ENCODE measurements around the gene DCDC2B. TPM values are rescaled to one million over a fixed set of nuclear protein-coding genes. Genes with fewer than 3 reads are reported as not detected.
"Not testable (repeated sequence)": the region's sequence is repeated elsewhere in the genome, so short reads cannot be mapped to it uniquely, and the experiment has no call there.

The DCDC2B gene
- 0.24 TPM for polyA plus RNA-seq (2013, experiment 1 of 2; ENCODE audit: insufficient read length)
- polyA plus RNA-seq (2013, experiment 2 of 2; ENCODE audit: insufficient read length): 0.22 TPM

DNA sequence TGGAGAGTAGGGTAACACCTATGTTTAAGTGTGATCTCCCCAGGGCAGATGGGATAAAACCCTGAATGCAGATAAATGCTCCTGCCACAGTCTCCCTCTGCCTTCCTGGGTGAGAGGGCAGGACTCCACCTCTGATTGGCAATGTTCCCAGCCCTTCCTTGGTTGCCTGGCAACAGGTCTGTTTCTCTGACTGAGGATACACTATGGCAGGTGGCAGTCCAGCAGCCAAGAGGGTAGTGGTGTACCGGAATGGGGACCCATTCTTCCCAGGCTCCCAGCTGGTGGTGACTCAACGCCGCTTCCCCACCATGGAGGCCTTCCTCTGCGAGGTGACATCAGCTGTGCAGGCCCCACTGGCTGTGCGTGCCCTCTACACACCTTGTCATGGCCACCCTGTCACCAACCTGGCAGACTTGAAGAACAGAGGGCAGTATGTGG, at the start of gene DCDC2B:
DCDC2B (plus strand) TSS at position 199 of the 438 bp plus-strand sequence; CDS start at position 204, 5 bp downstream.
- DNase-seq: peak; percentile 28

DNA sequence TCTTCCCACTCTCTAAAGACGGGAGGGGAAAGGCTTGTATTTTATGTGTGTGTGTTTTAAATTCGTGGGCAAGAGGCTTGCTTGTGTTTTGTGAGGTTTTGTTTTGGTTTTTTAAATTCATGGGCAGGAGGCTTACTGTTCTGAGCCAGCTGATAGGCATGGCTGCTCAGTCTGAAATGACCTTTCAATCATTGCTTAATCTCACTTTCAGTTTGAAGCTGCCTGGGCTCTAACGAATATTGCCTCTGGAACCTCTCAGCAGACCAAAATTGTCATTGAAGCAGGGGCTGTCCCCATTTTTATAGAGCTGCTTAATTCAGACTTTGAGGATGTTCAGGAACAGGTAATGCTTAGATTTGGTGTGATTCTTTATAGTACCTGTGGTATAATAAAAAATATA, 49.7 kb upstream of the DCDC2B start:
- DNase-seq: no peak

DNA sequence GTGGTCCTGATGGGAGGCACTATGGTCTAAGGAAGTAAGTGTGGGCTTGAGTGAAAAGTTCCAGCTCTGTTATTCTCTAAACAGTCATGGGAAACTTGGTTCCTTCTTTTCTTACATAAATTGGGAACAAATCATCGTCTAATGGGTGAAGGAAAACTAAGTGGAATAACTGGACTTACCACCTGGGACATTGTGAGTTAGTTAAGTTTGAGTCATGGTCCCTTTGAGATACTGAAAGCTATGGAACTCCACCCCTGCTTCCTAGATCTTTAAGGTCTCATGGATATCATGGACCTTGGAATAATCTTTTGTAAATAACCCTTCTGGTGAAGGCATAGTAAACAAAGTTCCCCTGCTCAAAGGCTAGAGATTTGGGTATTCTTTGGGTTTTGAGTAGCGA, 45.5 kb upstream of the DCDC2B start:
- DNase-seq: no peak

DNA sequence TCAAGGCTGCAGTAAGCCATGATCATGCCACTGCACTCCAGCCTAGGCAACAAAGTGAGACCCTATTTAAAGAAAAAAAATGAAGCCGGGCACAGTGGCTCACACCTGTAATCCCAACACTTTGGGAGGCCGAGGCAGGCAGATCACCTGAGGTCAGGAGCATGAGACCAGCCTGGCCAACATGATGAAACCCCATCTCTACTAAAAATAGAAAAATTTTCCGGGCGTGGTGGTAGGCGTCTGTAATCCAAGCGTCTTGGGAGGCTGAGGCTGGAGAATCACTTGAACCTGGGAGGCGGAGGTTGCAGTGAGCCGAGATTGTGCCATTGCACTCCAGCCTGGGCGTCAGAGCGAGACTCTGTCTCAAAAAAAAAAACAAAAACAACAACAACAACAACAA, 43.3 kb upstream of the DCDC2B start:
- not testable (repeated sequence) for DNase-seq

DNA sequence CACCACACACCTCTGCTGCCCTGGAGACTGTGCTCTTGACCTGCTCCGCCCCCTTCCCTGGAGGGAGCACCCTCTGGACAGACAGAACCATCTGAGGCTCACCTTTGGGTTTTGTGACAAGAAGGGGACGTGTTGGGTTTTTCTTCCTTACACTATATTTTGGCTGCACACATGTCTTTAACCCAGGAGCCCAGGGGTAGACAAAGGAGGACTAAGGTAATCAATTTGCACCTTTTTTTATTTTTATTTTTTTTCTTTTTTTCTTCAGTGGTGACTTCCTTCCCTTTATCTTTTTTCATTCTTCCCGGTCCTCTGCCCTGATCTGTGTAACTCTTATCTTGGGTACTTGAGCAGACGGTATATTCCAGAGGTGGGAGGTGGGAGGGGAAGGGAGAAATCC, 37.9 kb upstream of the DCDC2B start:
- DNase-seq: no peak

DNA sequence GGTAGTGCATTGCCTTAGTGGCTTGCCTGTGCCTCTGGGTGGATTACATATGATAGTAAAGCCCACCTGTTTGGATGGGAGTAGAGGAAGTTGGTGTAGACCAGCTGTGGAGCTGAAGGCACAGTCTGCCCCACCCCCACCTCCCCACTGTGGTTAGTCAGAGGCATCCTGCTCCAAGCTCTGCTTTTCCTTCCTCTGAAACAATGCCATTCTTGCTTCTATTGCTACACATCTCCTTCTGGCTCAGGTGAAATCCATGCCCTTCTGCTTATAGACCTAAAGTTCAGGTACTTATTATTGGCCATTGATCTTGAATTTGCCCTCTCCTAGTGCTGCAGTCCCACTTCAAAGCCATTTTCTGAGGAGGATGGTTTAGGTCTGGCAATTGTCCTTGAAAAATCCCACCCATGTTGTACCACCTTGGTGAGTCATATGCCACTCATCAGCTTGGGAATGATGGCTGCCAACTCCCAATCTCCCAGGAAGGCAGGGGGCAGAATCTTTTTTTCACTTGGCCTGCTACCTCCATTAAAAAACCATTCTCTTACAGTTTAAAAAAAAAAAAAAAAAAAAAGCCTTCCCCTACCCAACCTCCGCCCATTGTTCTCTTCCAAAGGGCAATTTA, 36.2 kb upstream of the DCDC2B start:
- DNase-seq: no peak

DNA sequence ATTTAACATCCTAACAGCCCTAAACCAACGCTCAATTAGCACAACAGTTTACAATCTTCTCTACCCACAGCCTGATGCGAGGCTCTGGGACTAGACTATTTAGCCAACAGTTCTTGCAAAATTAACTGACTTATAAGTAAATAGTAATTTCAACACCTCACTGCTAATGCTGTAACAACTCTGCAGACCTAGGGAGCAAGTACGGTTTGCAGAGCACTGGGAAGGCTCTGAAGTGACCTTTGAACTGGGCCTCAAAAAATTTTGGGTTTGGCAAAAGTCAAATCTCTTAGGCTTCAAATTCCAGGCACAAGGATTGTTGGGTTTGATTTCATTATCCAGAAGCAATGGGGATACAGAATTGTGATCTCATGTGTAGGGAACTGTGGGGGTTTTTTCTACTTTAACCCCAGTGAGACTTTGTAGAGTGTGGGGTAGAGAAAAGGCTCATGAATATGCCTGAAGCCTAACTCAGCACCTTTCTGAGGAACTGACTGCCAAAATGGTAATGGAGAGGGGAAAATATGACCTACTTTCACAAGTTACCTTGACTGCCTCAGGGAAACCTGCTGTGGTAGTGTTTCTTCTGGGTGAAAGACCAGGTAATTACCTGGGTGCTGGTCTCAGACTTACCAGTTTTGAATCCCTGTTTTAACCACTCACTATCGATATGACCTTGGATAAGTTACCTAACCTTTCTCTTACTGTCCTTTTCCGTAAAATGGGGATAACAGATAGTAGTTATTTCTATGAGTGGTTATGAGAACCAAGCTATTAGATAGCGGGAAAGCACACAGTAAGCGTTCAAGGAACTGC, 30.3 kb upstream of the DCDC2B start:
- DNase-seq: no peak

DNA sequence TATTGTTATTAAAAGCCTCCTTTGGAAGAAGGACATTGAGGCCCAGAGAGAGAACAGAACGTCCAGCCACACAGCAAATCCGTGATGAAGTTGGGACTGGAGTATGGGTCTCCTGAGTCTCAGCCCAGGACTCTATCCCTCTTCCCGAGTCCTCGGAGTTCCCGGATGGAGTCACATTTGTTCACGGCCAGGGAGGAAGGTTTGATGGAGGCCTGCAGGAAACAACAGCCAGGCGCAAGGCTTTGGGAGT, 29.8 kb upstream of the DCDC2B start:
- no peak for DNase-seq

DNA sequence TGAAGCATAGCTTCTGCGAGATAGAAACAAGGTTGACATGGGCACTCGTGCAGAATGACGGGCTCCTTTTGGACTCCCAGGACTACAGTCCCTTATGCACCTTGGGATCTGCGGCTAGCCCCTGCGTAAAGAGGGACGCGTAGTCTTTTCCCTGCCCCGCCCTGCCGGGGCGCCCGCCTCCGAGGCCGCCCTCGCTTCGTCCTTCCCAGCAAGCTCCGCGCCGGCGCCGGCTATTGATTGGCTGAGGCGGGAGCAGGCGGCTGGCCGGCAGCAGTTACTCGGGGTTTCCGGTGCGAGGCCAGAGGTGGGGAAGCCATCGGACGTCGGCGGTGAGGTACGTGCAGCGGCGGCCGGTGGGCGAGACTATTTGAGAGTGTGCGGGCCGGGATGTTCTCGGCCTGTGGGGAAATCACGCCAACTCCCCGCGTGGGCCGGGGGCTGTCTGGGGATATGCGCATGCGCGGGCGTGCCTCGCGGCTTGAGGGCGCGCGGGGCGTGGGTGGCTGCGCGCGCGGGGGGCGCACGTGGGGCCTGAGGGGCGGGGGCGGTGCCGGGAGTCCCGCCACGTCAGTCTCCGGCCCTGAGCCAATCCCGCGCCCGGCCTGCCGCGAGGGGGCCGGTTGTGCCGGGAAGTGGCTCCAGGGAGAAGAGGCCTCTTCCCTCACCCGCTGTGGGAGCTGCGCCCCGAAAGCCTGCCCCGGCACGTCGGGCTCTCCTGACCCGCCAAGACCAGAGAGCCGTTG, 29.3 kb upstream of the DCDC2B start, which contains the start of gene TXLNA:
TXLNA (plus strand) TSS at position 233 of the 743 bp plus-strand sequence. CDS start 671 bp downstream, outside the sequence.
- DNase-seq: peak; percentile 91

DNA sequence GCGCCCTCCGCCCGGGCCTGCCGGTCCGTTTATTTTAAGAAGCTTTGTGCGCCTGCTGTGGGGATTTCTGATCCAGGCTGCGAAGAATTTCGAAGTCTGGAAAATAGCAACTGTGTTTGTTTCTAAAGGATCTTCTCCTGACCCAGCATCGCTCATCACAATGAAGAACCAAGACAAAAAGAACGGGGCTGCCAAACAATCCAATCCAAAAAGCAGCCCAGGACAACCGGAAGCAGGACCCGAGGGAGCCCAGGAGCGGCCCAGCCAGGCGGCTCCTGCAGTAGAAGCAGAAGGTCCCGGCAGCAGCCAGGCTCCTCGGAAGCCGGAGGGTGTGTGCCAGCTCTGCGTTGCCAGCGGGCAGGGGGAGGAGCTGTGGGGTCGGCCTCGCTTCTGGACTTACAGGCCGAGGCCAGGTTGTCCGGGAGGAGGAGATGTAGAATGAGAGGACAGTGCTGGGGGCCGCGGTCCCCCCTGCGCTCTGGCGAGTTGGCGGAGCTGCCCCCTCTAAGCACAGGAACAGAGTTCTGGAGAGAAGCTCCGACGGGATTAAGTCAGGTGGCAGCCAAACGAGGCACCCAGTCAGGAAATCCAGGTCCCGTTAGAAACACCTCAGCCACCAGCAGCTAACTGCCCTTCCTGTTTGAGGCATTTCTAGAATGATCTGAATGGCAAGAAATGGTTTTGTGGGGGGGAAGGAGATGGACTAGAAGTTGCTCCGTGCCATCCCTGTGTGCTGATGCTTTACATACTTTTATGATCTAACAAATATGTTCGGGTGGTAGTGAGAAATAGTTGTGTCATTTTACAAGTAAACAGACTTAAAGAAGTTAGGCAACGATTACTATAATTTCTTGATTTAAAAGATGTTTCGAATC, 28.5 kb upstream of the DCDC2B start:
- peak; percentile 58 for DNase-seq

DNA sequence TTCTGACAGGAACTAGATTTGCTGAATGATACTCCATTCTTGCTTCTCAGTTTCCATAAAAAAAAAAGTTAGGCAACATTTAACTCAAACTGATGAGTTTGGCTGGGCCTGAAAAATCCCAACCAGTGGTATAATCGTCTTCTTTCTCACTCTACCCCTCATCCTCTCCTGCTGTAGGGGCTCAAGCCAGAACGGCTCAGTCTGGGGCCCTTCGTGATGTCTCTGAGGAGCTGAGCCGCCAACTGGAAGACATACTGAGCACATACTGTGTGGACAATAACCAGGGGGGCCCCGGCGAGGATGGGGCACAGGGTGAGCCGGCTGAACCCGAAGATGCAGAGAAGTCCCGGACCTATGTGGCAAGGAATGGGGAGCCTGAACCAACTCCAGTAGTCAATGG, 27.8 kb upstream of the DCDC2B start:
- no peak for DNase-seq

DNA sequence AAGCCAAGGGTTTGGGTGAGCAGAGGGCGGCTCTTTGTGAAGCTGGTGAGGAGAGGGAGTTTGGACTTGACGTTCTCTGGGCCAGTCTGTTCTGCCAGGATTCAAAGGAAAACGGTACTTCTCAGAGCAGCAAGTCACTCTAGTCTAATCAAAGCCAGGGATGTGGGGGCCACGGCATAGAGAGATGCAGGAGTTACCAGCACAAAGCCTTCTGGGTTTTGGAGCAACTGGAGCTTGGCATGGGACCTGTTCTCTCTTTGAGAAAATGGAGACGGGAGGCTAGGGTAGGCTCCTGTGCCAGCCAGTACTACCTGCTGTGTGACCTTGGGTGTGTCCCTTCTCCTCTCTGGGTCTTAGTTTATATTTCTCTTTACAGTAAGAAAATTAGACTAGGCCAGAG, 27.3 kb upstream of the DCDC2B start:
- no peak for DNase-seq

DNA sequence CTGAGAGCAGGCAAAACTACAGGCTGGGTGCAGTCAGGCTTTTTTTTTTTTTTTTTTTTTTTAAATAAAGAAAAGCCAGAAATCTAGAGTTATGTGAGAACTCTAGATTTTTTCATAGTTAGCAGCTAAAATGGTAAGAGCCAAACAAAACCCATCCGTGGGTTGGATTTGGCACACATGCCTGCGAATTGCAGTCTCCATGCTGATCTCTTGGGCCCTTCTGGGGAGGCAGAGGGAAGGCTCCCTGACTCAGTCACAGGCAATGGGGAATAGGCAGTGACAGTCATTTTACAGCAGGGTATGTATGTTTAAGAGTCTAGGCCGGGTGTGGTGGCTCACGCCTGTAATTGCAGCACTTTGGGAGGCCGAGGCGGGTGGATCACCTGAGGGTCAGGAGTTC, 26.8 kb upstream of the DCDC2B start:
- no peak for DNase-seq

DNA sequence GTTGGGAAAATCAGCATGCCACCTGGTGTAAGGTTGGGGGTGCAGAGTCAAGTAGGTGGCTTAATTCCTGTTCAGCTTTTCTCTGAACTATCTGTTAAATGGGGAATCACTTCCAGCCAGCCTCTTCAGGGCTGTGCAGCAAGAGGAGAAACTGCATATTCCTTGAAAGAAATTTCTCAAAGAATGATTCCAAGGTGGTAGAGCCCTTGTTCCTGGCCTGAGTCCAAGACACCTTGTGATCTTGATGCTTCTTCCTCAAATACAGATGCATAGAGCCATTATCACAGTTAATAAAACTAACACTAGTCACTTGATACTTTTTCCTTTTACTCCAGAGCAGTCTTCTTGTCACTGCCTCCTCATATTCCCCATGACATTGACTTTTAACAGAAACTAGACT, 24.2 kb upstream of the DCDC2B start:
- DNase-seq: no peak

DNA sequence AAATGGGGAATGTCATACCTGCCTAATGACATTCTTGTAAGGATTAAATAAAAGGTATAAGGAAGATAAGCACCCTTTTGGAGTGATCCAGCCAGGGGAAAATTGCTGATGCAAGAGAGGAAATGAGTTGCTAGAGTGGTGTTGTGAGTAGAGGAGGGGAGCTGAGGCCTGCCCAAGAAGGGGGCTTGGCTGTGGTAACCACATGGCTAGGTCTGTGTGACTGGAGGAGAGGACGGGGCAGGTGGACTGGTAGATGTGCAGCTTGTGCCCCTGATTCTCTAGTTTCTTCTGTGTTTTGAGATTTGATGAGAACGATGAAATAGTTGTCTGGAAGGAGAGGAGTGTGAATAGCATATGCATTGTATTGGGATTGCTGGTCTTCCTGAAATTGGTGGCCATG, 22.8 kb upstream of the DCDC2B start:
- DNase-seq: no peak

DNA sequence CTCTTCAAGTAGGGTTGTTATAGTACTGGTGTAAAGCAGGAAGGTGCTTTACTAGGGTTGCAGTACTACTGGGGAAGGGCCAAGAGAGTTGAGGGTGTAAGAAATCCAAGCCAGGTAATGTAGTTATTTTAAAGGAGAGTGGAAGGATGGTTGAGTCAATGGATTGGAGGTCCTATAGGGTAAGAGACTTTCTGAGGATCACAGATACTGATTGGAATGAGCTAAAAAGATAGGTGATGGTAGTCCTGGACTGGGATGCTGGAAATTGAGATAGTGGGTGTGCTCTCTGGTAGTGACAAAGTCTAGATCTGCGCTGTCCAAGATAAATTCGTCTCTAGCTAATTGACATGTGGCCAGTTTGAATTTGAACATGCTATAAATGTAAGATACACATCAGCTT, 22.4 kb upstream of the DCDC2B start:
- DNase-seq: no peak

DNA sequence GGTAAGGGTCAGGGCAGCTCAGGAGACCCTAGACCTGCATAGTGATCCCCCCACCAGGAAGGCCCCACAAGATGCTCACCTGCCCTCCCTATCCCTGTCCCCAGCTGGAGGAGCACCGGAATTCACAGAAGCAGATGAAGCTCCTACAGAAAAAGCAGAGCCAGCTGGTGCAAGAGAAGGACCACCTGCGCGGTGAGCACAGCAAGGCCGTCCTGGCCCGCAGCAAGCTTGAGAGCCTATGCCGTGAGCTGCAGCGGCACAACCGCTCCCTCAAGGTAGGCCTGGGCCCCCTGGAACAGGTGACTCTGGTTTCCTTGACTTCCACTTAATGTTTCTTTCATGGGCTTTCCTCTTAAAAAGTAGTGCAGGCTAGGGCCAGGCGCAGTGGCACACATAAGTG, 21.0 kb upstream of the DCDC2B start:
- DNase-seq: no peak

DNA sequence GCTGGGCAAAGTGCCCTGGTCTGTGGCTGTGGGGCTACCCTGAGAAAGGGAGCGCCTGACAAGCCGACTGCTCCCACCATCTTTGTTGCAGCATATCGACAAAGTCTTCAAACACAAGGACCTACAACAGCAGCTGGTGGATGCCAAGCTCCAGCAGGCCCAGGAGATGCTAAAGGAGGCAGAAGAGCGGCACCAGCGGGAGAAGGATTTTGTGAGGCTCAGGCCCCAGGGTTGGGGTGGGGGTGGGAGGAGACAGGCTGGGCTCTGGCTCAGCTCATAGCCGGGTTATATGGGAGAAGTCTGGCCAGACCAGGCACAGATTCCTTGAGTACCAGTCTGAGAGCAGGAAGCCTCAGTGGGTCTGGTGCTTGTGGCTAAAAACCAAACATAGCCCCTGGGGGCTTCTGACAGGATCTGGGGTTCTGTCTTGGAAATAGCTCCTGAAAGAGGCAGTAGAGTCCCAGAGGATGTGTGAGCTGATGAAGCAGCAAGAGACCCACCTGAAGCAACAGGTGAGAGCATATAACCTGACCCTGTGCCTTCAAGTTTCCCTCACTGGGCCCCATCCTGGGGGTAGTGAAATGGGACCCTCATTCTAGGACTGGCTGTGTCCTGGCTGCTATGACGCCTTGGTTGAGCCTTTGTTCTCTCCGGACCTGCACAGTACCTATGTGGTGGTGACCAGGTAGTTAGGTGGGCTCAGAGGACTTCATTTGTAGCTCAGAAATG, 16.5 kb upstream of the DCDC2B start:
- no peak for DNase-seq

DNA sequence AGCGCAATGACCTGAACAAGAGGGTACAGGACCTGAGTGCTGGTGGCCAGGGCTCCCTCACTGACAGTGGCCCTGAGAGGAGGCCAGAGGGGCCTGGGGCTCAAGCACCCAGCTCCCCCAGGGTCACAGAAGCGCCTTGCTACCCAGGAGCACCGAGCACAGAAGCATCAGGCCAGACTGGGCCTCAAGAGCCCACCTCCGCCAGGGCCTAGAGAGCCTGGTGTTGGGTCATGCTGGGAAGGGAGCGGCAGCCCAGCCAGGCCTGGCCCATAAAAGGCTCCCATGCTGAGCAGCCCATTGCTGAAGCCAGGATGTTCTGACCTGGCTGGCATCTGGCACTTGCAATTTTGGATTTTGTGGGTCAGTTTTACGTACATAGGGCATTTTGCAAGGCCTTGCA, 13.9 kb upstream of the DCDC2B start:
- no peak for DNase-seq

DNA sequence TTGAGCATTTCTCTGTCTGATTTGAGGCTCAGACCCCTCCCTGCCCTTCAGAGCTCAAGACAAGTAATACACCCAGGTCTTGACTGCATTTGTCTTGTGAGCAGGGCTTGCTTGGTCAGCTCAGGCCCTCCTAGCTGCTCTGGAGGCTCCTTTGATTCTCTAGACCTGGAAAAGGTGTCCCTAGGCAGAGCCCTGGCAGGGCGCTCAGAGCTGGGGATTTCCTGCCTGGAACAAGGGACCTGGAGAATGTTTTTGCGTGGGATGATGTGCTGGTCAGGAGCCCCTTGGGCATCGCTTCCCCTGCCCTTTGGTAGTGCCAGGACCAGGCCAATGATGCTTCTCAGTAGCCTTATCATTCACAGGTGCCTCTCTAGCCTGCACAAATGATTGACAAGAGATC, 13.4 kb upstream of the DCDC2B start:
- no peak for DNase-seq

DNA sequence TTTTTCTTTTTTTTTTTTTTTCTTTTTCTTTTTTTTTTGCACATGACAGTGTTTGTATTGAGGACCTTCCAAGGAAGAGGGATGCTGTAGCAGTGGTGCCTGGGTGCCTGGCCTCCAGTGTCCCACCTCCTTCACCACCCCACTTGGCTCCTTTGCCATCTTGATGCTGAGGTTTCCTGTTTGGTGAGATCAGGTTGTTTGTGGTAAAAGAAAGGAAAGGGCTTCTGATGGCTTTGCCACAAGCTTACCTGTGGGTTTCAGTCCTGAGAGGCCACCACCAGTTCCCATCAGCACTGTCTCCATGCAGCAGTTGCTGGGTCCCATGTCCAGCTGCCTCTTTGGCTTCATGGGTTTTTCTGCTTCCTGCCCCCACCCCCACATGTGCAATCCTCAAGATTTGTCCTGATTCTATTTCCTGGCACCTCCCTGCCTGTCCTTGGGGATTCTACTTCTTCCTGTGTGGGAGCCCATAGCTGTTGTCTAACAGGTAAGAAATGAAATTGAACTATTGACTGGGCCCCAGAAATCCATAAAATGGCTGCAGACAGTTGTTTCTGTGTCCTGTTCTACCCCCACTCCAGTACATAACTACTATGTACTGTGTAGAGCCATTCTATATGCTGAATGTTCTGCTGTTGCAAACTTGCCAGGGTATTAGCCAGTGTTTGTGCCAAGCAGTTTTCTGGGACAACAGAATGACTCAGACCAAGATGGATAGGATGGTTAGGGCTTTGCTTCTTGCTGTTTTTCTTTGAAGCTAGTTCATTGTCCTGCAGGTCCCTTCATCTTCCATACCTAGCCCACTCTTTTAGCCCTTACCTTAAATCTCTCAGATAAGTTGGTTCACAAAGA, 12.7 kb upstream of the DCDC2B start:
- no peak for DNase-seq
